GM19043 (cell line): Measurements from ENCODE around the gene LCE3E.

Experiments
- ATAC-seq: cut with Tn5 transposase; IDR thresholded peaks from one replicate; pipeline ENCODE4 v1.9.1; 2021; ENCODE audit warnings: low read depth; ENCODE audit not compliant: unreplicated experiment

The LCE3E gene

DNA sequence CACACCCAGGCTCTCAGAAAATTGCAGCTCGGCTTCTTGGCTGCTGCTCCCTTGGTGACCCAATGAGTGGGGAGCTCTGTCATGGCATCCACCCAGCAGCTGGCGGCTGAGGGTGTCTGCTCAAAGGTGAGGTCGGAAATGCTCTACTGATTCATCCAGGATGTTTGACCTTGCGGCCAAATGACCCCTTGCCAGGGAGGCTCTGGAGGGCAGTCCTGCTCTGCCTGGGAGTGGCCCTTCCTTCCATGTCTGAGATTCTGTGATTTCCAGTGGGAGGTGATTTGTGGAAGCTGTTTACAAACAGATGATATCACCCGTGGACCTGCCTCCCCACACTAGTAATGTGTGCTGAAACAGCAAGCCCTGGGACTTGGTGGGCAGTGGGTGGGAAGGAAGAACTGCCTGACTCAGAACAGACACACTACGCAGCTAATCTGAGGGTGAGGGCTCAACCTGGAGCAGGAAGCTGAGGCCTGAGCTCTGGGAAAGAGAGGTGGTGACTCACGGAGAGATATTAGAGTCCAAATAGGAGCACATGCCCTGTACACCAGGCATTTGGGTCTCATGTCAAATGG, 49.3 kb downstream of the LCE3E start:
- ATAC-seq: no peak

DNA sequence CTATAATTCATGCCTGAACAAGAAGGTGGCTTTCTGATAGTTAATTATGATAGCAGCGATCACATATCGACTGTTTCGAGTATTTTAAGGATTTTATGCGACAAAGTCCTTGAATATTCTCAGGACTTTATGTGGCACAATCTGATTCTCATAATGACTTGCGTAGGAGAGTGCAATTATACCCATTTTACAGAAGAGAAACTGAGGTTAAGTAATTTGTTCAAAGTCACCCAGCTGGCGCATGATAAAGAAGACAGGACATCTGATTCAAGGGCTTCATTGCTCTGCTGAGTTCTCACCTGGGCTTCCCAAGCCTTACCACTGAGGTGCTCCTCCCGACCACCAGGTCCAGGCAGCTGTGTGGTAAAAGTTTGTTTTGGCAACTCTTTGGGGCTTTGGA, 50.5 kb downstream of the LCE3E start:
- no peak for ATAC-seq
